Upper lobe of left lung (tissue), 4 donors: ENCODE results near the gene CCDC88B.

Experiments used
- CTCF ChIP-seq, 6 experiments: fragments of 450-650 bp in 4 of 6; fragments of 200-600 bp in 2 of 6; sonication (generic) in 2 of 6; IDR thresholded peaks; one replicate each; pipeline ENCODE4 v1.5.1; 2016 to 2019; ENCODE audit warnings: antibody characterized with exemption in 6 of 6
- EP300 ChIP-seq, 4 donors: sonication (generic); formaldehyde crosslinking; IDR thresholded peaks; one replicate each; pipeline ENCODE4 v1.5.1; 2017; ENCODE audit warnings: antibody characterized with exemption in 4 of 4, control low read depth in 2 of 4
- POLR2A ChIP-seq, 4 donors: fragments of 450-650 bp; IDR thresholded peaks; one replicate each; pipeline ENCODE4 v1.5.1; 2016 to 2017; ENCODE audit warnings: antibody characterized with exemption in 4 of 4, mild to moderate bottlenecking in 2 of 4

GRCh38 chr11:64406221-64406946 is 66.4 kb downstream of the CCDC88B start:
- TF ChIP-seq CTCF (IDR thresholded peaks at IDR 0.05) (no peak), POLR2A (IDR thresholded peaks at IDR 0.05) (no peak), EP300 (IDR thresholded peaks at IDR 0.05) (no peak)
